KMS-11 (cell line): ENCODE data around the gene MECR.

Source experiments
- H2AFZ ChIP-seq: fragments of 200-600 bp; sonication (generic); 2 replicates; pipeline ENCODE4 v1.6.1; 2016; ENCODE audit warnings: antibody characterized with exemption, mixed run types, low read depth
- H3K27ac ChIP-seq: fragments of 200-600 bp; sonication (generic); 2 replicates; pipeline ENCODE4 v1.6.1; 2016; ENCODE audit warnings: mild to moderate bottlenecking, mixed run types
- H3K27me3 ChIP-seq: fragments of 200-600 bp; sonication (generic); 2 replicates; pipeline ENCODE4 v1.6.1; 2017; ENCODE audit warnings: mild to moderate bottlenecking, low read depth, mixed run types, moderate library complexity; ENCODE audit not compliant: insufficient read depth
- H3K36me3 ChIP-seq: fragments of 200-600 bp; sonication (generic); 2 replicates; pipeline ENCODE4 v1.6.1; 2017; ENCODE audit warnings: mild to moderate bottlenecking, mixed run types; ENCODE audit not compliant: insufficient read depth
- H3K4me1 ChIP-seq: fragments of 200-600 bp; sonication (generic); 2 replicates; pipeline ENCODE4 v1.6.1; 2016; ENCODE audit warnings: mild to moderate bottlenecking, low read depth, mixed run types; ENCODE audit not compliant: poor library complexity, severe bottlenecking
- H3K4me2 ChIP-seq: fragments of 200-600 bp; sonication (generic); 2 replicates; pipeline ENCODE4 v1.7.0; 2016; ENCODE audit warnings: mild to moderate bottlenecking, mixed run types
- H3K4me3 ChIP-seq: fragments of 200-600 bp; sonication (generic); IDR thresholded peaks from 2 replicates; pipeline ENCODE4 v1.6.1; 2017; ENCODE audit warnings: low read depth, low read length, mixed read lengths; ENCODE audit not compliant: insufficient read depth
- H3K79me2 ChIP-seq: fragments of 200-600 bp; sonication (generic); 2 replicates; pipeline ENCODE4 v1.6.1; 2016; ENCODE audit warnings: low read depth, mixed run types; ENCODE audit not compliant: insufficient read depth
- H3K9ac ChIP-seq: fragments of 200-600 bp; sonication (generic); 2 replicates; pipeline ENCODE4 v1.6.1; 2016; ENCODE audit warnings: mild to moderate bottlenecking, mixed run types
- H4K20me1 ChIP-seq: fragments of 200-600 bp; sonication (generic); 2 replicates; pipeline ENCODE4 v1.6.1; 2016; ENCODE audit warnings: mild to moderate bottlenecking, mixed run types; ENCODE audit not compliant: insufficient read depth
- TF ChIP-seq, protein P1 (sequence below): fragments of 200-600 bp; sonication (generic); conservative IDR thresholded peaks from 2 replicates; pipeline ENCODE4 v1.6.1; 2017; ENCODE audit warnings: low read depth, mild to moderate bottlenecking, antibody characterized with exemption, low read length, moderate library complexity, mixed read lengths

MECR gene

DNA sequence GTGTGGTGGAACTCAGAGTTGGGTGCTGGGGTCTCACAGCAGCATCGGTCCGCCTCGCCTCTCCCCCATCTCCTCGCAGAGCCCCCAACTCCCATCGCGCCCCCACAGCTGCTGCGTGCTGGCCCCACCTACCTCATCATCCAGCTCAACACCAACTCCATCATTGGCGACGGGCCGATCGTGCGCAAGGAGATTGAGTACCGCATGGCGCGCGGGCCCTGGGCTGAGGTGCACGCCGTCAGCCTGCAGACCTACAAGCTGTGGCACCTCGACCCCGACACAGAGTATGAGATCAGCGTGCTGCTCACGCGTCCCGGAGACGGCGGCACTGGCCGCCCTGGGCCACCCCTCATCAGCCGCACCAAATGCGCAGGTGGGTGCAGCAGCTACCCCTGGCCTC is 29.8 kb upstream of the MECR start:
- Histone ChIP-seq H3K79me2 (no peaks in the 10 kb centered on the region), H4K20me1 (no peaks in the 10 kb centered on the region), H3K27ac (no peak overlapping the region), H3K36me3 (no peaks in the 10 kb centered on the region), H3K4me3 (no peak overlapping the region), H3K4me1 (no peaks in the 10 kb centered on the region), H2AFZ (no peak overlapping the region), H3K27me3 (peaks cover 17% of the 10 kb centered on the region; the same call in 1 of the 2 replicates), H3K9ac (no peak overlapping the region), H3K4me2 (no peak overlapping the region)
- TF ChIP-seq, protein P1, sequence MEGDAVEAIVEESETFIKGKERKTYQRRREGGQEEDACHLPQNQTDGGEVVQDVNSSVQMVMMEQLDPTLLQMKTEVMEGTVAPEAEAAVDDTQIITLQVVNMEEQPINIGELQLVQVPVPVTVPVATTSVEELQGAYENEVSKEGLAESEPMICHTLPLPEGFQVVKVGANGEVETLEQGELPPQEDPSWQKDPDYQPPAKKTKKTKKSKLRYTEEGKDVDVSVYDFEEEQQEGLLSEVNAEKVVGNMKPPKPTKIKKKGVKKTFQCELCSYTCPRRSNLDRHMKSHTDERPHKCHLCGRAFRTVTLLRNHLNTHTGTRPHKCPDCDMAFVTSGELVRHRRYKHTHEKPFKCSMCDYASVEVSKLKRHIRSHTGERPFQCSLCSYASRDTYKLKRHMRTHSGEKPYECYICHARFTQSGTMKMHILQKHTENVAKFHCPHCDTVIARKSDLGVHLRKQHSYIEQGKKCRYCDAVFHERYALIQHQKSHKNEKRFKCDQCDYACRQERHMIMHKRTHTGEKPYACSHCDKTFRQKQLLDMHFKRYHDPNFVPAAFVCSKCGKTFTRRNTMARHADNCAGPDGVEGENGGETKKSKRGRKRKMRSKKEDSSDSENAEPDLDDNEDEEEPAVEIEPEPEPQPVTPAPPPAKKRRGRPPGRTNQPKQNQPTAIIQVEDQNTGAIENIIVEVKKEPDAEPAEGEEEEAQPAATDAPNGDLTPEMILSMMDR, result no peak

DNA sequence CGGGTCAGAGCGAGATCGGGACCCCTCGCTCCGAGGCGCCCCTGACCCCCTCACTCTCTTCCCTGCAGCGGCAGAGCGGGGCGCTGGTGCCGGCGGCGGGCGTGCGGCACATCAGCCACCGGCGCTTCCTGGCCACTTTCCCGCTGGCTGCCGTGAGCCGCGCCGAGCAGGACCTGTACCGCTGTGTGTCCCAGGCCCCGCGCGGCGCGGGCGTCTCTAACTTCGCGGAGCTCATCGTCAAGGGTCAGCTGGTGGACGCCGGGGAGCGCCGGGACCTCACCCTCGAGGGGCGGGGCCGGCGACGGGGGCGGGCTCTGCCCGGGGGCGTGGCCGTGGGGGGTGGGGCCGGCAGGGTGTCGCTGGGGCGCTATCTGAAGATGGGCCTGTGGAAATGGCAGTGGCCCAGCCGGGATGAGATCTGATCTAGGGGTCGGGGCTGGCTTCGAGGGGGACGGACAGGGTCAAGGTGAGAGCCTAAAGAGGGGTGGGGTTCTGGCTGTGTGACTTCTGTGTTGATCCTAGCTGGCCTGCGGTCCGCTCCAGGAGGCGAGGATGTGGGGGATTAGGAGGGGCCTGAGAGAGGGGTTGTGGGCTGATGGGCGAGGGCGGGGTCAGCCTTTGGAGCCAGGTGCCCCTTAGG is 29.2 kb upstream of the MECR start:
- Histone ChIP-seq H3K27me3 (peaks cover 13% of the 10 kb centered on the region; the same call in 1 of the 2 replicates), H3K4me1 (no peaks in the 10 kb centered on the region), H3K4me2 (no peak overlapping the region), H3K79me2 (no peaks in the 10 kb centered on the region), H3K4me3 (no peak overlapping the region), H2AFZ (no peak overlapping the region), H4K20me1 (no peaks in the 10 kb centered on the region), H3K9ac (no peak overlapping the region), H3K27ac (no peak overlapping the region), H3K36me3 (no peaks in the 10 kb centered on the region)
- TF ChIP-seq, protein P1, result no peak

DNA sequence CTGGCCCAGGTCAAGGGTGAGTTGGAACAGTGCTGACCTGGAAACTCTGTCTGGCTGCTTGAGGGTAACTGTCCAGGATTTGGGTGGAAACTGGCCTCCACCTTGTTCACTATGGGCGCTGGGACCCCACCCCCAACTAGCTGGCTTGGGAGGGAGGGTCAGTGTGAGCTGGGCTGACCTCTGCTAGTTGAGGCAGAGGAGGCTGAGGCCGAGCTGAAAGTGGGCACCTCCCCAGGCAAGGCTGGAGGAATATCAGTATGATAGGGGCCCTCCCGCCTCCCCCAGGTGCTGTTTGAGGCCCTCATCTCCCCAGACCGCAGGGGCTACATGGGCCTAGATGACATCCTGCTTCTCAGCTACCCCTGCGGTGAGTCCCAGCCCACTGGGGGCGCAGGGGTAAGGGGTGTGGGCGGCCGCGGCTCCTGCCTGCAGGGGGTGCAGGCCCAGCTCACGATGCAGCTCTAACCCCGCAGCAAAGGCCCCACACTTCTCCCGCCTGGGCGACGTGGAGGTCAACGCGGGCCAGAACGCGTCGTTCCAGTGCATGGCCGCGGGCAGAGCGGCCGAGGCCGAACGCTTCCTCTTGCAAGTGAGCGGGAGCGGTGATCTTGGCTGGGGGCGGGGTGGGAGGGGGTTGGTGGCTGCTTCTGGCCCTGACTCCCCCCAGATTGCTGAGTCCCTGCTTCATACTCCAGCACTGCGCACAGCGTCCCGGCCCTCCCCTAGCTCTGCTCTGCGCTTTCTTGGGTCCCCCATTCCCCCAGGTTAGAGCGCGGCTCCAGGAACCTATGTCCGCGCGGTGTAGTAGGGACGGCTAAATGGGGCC is 28.5 kb upstream of the MECR start:
- Histone ChIP-seq H3K4me3 (no peak overlapping the region), H3K27me3 (peaks cover 13% of the 10 kb centered on the region; the same call in 1 of the 2 replicates), H3K9ac (no peak overlapping the region), H3K4me1 (no peaks in the 10 kb centered on the region), H3K79me2 (no peaks in the 10 kb centered on the region), H3K4me2 (no peak overlapping the region), H3K27ac (no peak overlapping the region), H2AFZ (no peak overlapping the region), H4K20me1 (no peaks in the 10 kb centered on the region), H3K36me3 (no peaks in the 10 kb centered on the region)
- TF ChIP-seq, protein P1, result no peak

DNA sequence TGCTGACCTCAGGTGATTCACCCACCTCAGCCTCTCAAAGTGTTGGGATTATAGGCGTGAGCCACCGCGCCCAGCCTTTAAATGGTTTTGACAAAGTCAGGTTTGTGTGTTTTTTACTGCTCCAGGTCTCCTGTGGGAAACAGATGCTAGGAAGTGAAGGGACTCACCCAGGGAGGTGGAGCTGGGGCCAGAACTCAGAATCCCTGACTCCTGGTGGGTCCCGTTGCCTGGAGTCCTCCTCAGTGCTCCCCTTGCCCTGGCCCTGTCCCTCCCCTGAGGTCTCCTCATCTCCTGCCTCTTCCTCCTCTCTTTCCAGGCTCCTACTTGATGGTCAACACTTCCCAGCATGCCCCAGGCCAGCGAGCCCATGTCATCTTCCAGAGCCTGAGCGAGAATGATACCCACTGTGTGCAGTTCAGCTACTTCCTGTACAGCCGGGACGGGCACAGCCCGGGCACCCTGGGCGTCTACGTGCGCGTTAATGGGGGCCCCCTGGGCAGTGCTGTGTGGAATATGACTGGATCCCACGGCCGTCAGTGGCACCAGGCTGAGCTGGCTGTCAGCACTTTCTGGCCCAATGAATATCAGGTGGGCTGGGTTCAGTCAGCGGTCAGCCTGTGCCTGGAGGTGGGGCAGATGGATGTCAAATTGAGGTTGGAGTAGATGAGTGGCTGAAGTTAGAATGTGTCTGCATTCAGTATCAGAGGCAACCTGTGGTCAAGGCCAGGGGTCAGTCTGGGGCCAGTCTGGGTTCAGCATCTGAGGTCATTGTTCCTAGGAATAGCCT is 27.6 kb upstream of the MECR start:
- TF ChIP-seq, protein P1, result no peak
- Histone ChIP-seq H3K4me3 (no peak overlapping the region), H3K4me1 (no peaks in the 10 kb centered on the region), H3K4me2 (no peak overlapping the region), H3K79me2 (no peaks in the 10 kb centered on the region), H2AFZ (no peak overlapping the region), H3K27me3 (peaks cover 11% of the 10 kb centered on the region; the same call in 1 of the 2 replicates), H4K20me1 (no peaks in the 10 kb centered on the region), H3K9ac (no peak overlapping the region), H3K36me3 (no peaks in the 10 kb centered on the region), H3K27ac (no peak overlapping the region)
